GM23338 (cell line): Measurements from ENCODE around the gene ZNF507. TPM values are rescaled to one million over a fixed set of nuclear protein-coding genes. Genes with fewer than 3 reads are reported as not detected.
A peak's percentile ranks its signal among the peaks of the same experiment; 100 is the strongest.

Experiments
- ATAC-seq: fragments of 200-7000 bp; cut with Tn5 transposase; 3 replicates; pipeline ENCODE4 v1.9.1; 2020
- DNase-seq: peaks from one replicate; pipeline ENCODE4 v3.0.0-alpha.2; 2015; ENCODE audit warnings: low spot score
- H2AFZ ChIP-seq: fragments of 200-600 bp; sonication (generic); 2 replicates; pipeline ENCODE4 v1.8.0; 2016; ENCODE audit warnings: antibody characterized with exemption, mild to moderate bottlenecking, moderate library complexity
- H3F3A ChIP-seq: fragments of 200-600 bp; sonication (generic); replicated peaks from 2 replicates; pipeline ENCODE4 v1.8.0; 2017; ENCODE audit warnings: antibody characterized with exemption, mixed run types, low read depth
- H3K27ac ChIP-seq: fragments of 200-600 bp; sonication (generic); 2 replicates; pipeline ENCODE4 v1.6.1; 2016; ENCODE audit warnings: low read depth
- H3K27me3 ChIP-seq: fragments of 200-600 bp; sonication (generic); 2 replicates; pipeline ENCODE4 v1.8.0; 2016; ENCODE audit warnings: mild to moderate bottlenecking, mixed run types, moderate library complexity; ENCODE audit not compliant: insufficient read depth
- H3K36me3 ChIP-seq: fragments of 200-600 bp; sonication (generic); 2 replicates; pipeline ENCODE4 v1.8.0; 2016; ENCODE audit warnings: mild to moderate bottlenecking; ENCODE audit not compliant: insufficient read depth
- H3K4me1 ChIP-seq: fragments of 200-600 bp; sonication (generic); 2 replicates; pipeline ENCODE4 v1.8.0; 2016; ENCODE audit warnings: mild to moderate bottlenecking, moderate library complexity; ENCODE audit not compliant: insufficient read depth
- H3K4me2 ChIP-seq: fragments of 200-600 bp; sonication (generic); 2 replicates; pipeline ENCODE4 v1.7.1; 2017; ENCODE audit warnings: mixed run types
- H3K4me3 ChIP-seq: fragments of 200-600 bp; sonication (generic); 2 replicates; pipeline ENCODE4 v1.6.1; 2016; ENCODE audit warnings: mixed run types
- H3K79me2 ChIP-seq: fragments of 200-600 bp; sonication (generic); replicated peaks from 2 replicates; pipeline ENCODE4 v1.8.0; 2017; ENCODE audit warnings: mild to moderate bottlenecking; ENCODE audit not compliant: insufficient read depth
- H3K9me2 ChIP-seq: fragments of 200-600 bp; sonication (generic); 2 replicates; pipeline ENCODE4 v1.8.0; 2017; ENCODE audit not compliant: insufficient read depth
- H4K20me1 ChIP-seq: fragments of 200-600 bp; sonication (generic); replicated peaks from 2 replicates; pipeline ENCODE4 v1.8.0; 2017; ENCODE audit warnings: mild to moderate bottlenecking; ENCODE audit not compliant: insufficient read depth
- H3K27ac Mint-ChIP-seq: 2 replicates; pipeline ENCODE4 v1.8.0; 2020; ENCODE audit warnings: inconsistent platforms, mild to moderate bottlenecking, moderate library complexity, mixed read lengths
- H3K27me3 Mint-ChIP-seq: 3 replicates; pipeline ENCODE4 v1.8.0; 2022; ENCODE audit warnings: low read depth, mild to moderate bottlenecking, moderate library complexity, mixed read lengths, inconsistent platforms; ENCODE audit not compliant: insufficient read depth, poor library complexity
- H3K36me3 Mint-ChIP-seq: 3 replicates; pipeline ENCODE4 v1.8.0; 2021; ENCODE audit warnings: low read depth, mild to moderate bottlenecking, inconsistent platforms, moderate library complexity, mixed read lengths
- H3K4me1 Mint-ChIP-seq: 3 replicates; pipeline ENCODE4 v1.8.0; 2020; ENCODE audit warnings: mild to moderate bottlenecking, inconsistent platforms, mixed read lengths
- H3K4me3 Mint-ChIP-seq: 3 replicates; pipeline ENCODE4 v1.8.0; 2021; ENCODE audit warnings: moderate library complexity, mild to moderate bottlenecking, inconsistent platforms, mixed read lengths
- H3K9me3 Mint-ChIP-seq: 3 replicates; pipeline ENCODE4 v1.8.0; 2020; ENCODE audit warnings: moderate library complexity, mild to moderate bottlenecking, inconsistent platforms, mixed read lengths
- CREB1 ChIP-seq: fragments of 250-450 bp; sonication (Bioruptor Pico); IDR thresholded peaks from 2 replicates; pipeline ENCODE4 v1.5.0; 2020; ENCODE audit warnings: low read depth, mild to moderate bottlenecking, moderate library complexity
- EZH2 ChIP-seq: fragments of 200-600 bp; sonication (generic); IDR thresholded peaks from one replicate; pipeline ENCODE4 v1.8.0; 2017; ENCODE audit warnings: antibody characterized with exemption, mild to moderate bottlenecking, low read depth; ENCODE audit not compliant: unreplicated experiment
- EZH2phosphoT487 ChIP-seq: fragments of 200-600 bp; sonication (generic); IDR thresholded peaks from one replicate; pipeline ENCODE4 v1.8.1; 2018; ENCODE audit warnings: antibody characterized with exemption; ENCODE audit not compliant: unreplicated experiment
- JUNB ChIP-seq: IDR thresholded peaks from one replicate; pipeline ENCODE4 v1.6.1; 2016; ENCODE audit warnings: antibody characterized with exemption; ENCODE audit not compliant: unreplicated experiment
- NANOG ChIP-seq: IDR thresholded peaks from 2 replicates; pipeline ENCODE4 v1.6.1; 2016; ENCODE audit warnings: antibody characterized with exemption, borderline replicate concordance
- POLR2AphosphoS5 ChIP-seq: IDR thresholded peaks from 2 replicates; pipeline ENCODE4 v1.6.1; 2016; ENCODE audit warnings: antibody characterized with exemption, low read depth
- STAT1 ChIP-seq: IDR thresholded peaks from one replicate; pipeline ENCODE4 v1.6.1; 2016; ENCODE audit warnings: antibody characterized with exemption; ENCODE audit not compliant: unreplicated experiment
- ZNF114 ChIP-seq: fragments of 250-450 bp; sonication (Bioruptor Pico); IDR thresholded peaks from 2 replicates; pipeline ENCODE4 v1.5.0; 2020; ENCODE audit warnings: mild to moderate bottlenecking, moderate library complexity
- ZNF331 ChIP-seq: fragments of 250-450 bp; sonication (Bioruptor Pico); IDR thresholded peaks from 2 replicates; pipeline ENCODE4 v1.5.0; 2020; ENCODE audit warnings: low read depth, mild to moderate bottlenecking, moderate library complexity
- polyA plus RNA-seq: library from polyadenylated mRNA; unstranded; fragments of >200 nt; fragmentation: Nextera tagmentation; extraction: Ambion mirVana; gene quantifications from 2 replicates; pipeline ENCODE4 v1.2.1, GENCODE V29; 2016
- total RNA-seq: library from RNA; depleted of rRNA; stranded (reverse); fragments of >200 nt; shearing (Covaris generic); gene quantifications from 2 replicates; pipeline ENCODE4 v1.2.3, GENCODE V29; 2014
- TF ChIP-seq, protein P1 (sequence below): IDR thresholded peaks from 2 replicates; pipeline ENCODE4 v1.6.1; 2016; ENCODE audit warnings: antibody characterized with exemption
- TF ChIP-seq, protein P2 (sequence below), 2 experiments: fragments of 200-600 bp in 1 of 2; sonication (generic) in 1 of 2; conservative IDR thresholded peaks; 2 replicates each; pipeline versions ENCODE4 v1.5.1 to v1.6.1; 2016 to 2017; ENCODE audit warnings: antibody characterized with exemption in 2 of 2, low read depth in 2 of 2, mild to moderate bottlenecking in 2 of 2, moderate library complexity in 1 of 2
- TF ChIP-seq, protein P3 (sequence below): IDR thresholded peaks from one replicate; pipeline ENCODE4 v1.6.1; 2018; ENCODE audit warnings: antibody characterized with exemption; ENCODE audit not compliant: unreplicated experiment
- TF ChIP-seq, protein P4 (sequence below): fragments of 250-450 bp; sonication (Bioruptor Pico); IDR thresholded peaks from 2 replicates; pipeline ENCODE4 v1.5.0; 2020; ENCODE audit warnings: mild to moderate bottlenecking, moderate library complexity

ZNF507 gene
- total and polyA plus RNA-seq, 2 experiments from 2014 or later: 10.4 to 23.4 TPM

DNA sequence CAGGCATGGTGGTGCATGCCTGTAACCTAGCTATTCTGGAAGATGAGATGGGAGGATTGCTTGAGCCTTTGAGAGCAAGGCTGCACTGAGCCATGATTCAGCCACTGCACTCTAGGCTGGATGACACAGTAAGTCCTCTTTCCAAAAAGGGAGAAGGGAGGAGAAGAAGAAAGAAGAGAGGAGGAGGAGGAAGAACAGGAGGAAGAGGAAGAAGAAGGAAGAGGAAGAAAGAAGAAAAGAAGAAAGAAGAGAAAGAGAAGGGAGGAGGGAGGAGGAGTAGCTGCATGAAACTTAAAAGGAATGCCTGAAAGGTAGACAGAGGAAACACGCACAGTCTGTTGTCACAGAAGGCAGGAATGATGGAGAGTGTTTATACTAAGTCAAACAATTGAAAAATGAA lies 56.6 kb downstream of the ZNF507 start:
- H2AFZ ChIP-seq: no peak overlapping the region
- H3K27me3 ChIP-seq: no peaks in the 10 kb centered on the region
- H3K4me1 ChIP-seq: peaks cover 18% of the 10 kb centered on the region
- no peak overlapping the region for H3K4me2 ChIP-seq
- H4K20me1 ChIP-seq: no peaks in the 10 kb centered on the region
- ATAC-seq (no peak), DNase-seq (no peak)
- no peak overlapping the region for H3K27ac ChIP-seq
- H3K4me3 ChIP-seq: no peak overlapping the region
- no peak for TF ChIP-seq JUNB
- TF ChIP-seq, protein P1, sequence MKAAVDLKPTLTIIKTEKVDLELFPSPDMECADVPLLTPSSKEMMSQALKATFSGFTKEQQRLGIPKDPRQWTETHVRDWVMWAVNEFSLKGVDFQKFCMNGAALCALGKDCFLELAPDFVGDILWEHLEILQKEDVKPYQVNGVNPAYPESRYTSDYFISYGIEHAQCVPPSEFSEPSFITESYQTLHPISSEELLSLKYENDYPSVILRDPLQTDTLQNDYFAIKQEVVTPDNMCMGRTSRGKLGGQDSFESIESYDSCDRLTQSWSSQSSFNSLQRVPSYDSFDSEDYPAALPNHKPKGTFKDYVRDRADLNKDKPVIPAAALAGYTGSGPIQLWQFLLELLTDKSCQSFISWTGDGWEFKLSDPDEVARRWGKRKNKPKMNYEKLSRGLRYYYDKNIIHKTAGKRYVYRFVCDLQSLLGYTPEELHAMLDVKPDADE: no peak
- TF ChIP-seq POLR2AphosphoS5: no peak
- no peak for TF ChIP-seq CREB1
- no peak for TF ChIP-seq ZNF114
- TF ChIP-seq NANOG: no peak
- TF ChIP-seq, protein P2, sequence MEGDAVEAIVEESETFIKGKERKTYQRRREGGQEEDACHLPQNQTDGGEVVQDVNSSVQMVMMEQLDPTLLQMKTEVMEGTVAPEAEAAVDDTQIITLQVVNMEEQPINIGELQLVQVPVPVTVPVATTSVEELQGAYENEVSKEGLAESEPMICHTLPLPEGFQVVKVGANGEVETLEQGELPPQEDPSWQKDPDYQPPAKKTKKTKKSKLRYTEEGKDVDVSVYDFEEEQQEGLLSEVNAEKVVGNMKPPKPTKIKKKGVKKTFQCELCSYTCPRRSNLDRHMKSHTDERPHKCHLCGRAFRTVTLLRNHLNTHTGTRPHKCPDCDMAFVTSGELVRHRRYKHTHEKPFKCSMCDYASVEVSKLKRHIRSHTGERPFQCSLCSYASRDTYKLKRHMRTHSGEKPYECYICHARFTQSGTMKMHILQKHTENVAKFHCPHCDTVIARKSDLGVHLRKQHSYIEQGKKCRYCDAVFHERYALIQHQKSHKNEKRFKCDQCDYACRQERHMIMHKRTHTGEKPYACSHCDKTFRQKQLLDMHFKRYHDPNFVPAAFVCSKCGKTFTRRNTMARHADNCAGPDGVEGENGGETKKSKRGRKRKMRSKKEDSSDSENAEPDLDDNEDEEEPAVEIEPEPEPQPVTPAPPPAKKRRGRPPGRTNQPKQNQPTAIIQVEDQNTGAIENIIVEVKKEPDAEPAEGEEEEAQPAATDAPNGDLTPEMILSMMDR (conservative IDR thresholded peaks at IDR 0.05; ENCODE audit: low read depth in 2 of 2): no peak
- TF ChIP-seq, protein P3, sequence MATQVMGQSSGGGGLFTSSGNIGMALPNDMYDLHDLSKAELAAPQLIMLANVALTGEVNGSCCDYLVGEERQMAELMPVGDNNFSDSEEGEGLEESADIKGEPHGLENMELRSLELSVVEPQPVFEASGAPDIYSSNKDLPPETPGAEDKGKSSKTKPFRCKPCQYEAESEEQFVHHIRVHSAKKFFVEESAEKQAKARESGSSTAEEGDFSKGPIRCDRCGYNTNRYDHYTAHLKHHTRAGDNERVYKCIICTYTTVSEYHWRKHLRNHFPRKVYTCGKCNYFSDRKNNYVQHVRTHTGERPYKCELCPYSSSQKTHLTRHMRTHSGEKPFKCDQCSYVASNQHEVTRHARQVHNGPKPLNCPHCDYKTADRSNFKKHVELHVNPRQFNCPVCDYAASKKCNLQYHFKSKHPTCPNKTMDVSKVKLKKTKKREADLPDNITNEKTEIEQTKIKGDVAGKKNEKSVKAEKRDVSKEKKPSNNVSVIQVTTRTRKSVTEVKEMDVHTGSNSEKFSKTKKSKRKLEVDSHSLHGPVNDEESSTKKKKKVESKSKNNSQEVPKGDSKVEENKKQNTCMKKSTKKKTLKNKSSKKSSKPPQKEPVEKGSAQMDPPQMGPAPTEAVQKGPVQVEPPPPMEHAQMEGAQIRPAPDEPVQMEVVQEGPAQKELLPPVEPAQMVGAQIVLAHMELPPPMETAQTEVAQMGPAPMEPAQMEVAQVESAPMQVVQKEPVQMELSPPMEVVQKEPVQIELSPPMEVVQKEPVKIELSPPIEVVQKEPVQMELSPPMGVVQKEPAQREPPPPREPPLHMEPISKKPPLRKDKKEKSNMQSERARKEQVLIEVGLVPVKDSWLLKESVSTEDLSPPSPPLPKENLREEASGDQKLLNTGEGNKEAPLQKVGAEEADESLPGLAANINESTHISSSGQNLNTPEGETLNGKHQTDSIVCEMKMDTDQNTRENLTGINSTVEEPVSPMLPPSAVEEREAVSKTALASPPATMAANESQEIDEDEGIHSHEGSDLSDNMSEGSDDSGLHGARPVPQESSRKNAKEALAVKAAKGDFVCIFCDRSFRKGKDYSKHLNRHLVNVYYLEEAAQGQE: no peak
- TF ChIP-seq ZNF331 (CRISPR knock-in tag): no peak
- TF ChIP-seq EZH2: no peak
- TF ChIP-seq EZH2phosphoT487: no peak
- TF ChIP-seq, protein P4, sequence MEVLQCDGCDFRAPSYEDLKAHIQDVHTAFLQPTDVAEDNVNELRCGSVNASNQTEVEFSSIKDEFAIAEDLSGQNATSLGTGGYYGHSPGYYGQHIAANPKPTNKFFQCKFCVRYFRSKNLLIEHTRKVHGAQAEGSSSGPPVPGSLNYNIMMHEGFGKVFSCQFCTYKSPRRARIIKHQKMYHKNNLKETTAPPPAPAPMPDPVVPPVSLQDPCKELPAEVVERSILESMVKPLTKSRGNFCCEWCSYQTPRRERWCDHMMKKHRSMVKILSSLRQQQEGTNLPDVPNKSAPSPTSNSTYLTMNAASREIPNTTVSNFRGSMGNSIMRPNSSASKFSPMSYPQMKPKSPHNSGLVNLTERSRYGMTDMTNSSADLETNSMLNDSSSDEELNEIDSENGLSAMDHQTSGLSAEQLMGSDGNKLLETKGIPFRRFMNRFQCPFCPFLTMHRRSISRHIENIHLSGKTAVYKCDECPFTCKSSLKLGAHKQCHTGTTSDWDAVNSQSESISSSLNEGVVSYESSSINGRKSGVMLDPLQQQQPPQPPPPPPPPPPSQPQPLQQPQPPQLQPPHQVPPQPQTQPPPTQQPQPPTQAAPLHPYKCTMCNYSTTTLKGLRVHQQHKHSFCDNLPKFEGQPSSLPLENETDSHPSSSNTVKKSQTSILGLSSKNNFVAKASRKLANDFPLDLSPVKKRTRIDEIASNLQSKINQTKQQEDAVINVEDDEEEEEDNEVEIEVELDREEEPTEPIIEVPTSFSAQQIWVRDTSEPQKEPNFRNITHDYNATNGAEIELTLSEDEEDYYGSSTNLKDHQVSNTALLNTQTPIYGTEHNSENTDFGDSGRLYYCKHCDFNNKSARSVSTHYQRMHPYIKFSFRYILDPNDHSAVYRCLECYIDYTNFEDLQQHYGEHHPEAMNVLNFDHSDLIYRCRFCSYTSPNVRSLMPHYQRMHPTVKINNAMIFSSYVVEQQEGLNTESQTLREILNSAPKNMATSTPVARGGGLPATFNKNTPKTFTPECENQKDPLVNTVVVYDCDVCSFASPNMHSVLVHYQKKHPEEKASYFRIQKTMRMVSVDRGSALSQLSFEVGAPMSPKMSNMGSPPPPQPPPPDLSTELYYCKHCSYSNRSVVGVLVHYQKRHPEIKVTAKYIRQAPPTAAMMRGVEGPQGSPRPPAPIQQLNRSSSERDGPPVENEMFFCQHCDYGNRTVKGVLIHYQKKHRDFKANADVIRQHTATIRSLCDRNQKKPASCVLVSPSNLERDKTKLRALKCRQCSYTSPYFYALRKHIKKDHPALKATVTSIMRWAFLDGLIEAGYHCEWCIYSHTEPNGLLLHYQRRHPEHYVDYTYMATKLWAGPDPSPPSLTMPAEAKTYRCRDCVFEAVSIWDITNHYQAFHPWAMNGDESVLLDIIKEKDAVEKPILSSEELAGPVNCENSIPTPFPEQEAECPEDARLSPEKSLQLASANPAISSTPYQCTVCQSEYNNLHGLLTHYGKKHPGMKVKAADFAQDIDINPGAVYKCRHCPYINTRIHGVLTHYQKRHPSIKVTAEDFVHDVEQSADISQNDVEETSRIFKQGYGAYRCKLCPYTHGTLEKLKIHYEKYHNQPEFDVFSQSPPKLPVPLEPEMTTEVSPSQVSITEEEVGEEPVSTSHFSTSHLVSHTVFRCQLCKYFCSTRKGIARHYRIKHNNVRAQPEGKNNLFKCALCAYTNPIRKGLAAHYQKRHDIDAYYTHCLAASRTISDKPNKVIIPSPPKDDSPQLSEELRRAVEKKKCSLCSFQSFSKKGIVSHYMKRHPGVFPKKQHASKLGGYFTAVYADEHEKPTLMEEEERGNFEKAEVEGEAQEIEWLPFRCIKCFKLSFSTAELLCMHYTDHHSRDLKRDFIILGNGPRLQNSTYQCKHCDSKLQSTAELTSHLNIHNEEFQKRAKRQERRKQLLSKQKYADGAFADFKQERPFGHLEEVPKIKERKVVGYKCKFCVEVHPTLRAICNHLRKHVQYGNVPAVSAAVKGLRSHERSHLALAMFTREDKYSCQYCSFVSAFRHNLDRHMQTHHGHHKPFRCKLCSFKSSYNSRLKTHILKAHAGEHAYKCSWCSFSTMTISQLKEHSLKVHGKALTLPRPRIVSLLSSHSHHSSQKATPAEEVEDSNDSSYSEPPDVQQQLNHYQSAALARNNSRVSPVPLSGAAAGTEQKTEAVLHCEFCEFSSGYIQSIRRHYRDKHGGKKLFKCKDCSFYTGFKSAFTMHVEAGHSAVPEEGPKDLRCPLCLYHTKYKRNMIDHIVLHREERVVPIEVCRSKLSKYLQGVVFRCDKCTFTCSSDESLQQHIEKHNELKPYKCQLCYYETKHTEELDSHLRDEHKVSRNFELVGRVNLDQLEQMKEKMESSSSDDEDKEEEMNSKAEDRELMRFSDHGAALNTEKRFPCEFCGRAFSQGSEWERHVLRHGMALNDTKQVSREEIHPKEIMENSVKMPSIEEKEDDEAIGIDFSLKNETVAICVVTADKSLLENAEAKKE (CRISPR knock-in tag): no peak
- no peak for TF ChIP-seq STAT1
- H3K27ac Mint-ChIP-seq: 0 out of 2 replicates have a peak overlapping the region, but pooled peaks have one; percentile 7
- no peaks in the 10 kb centered on the region for H3K36me3 ChIP-seq
- H3K9me2 ChIP-seq: no peaks in the 10 kb centered on the region
- H3K36me3 Mint-ChIP-seq: no peaks in the 10 kb centered on the region; the same call in 2 of the 3 replicates
- peaks cover 2% of the 10 kb centered on the region for H3K27me3 Mint-ChIP-seq
- no peak overlapping the region for H3K4me3 Mint-ChIP-seq
- peaks cover 10% of the 10 kb centered on the region for H3F3A ChIP-seq
- H3K4me1 Mint-ChIP-seq: peaks cover 21% of the 10 kb centered on the region
- H3K9me3 Mint-ChIP-seq: no peaks in the 10 kb centered on the region; the same call in 2 of the 3 replicates
- H3K79me2 ChIP-seq: peaks cover 11% of the 10 kb centered on the region
